SU-DHL-6 (cell line): ENCODE results near the gene AGBL4.

ENCODE experiments used
- EZH2phosphoT487 ChIP-seq: fragments of 200-600 bp; sonication (generic), shearing (Covaris generic); conservative IDR thresholded peaks from 2 replicates; pipeline ENCODE4 v1.6.1; 2018; ENCODE audit warnings: mild to moderate bottlenecking, antibody characterized with exemption, low read length, moderate library complexity, mixed read lengths
- TF ChIP-seq, protein P1 (sequence below): fragments of 200-600 bp; sonication (generic); IDR thresholded peaks from one replicate; pipeline ENCODE4 v1.5.1; 2017; ENCODE audit warnings: antibody characterized with exemption, mild to moderate bottlenecking, low read length, moderate library complexity; ENCODE audit not compliant: insufficient read depth, poor library complexity, severe bottlenecking

- TF ChIP-seq, protein P1, sequence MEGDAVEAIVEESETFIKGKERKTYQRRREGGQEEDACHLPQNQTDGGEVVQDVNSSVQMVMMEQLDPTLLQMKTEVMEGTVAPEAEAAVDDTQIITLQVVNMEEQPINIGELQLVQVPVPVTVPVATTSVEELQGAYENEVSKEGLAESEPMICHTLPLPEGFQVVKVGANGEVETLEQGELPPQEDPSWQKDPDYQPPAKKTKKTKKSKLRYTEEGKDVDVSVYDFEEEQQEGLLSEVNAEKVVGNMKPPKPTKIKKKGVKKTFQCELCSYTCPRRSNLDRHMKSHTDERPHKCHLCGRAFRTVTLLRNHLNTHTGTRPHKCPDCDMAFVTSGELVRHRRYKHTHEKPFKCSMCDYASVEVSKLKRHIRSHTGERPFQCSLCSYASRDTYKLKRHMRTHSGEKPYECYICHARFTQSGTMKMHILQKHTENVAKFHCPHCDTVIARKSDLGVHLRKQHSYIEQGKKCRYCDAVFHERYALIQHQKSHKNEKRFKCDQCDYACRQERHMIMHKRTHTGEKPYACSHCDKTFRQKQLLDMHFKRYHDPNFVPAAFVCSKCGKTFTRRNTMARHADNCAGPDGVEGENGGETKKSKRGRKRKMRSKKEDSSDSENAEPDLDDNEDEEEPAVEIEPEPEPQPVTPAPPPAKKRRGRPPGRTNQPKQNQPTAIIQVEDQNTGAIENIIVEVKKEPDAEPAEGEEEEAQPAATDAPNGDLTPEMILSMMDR, result no peak
- TF ChIP-seq EZH2phosphoT487, result no peak
Measured at GRCh38 chr1:48794816-48795215, 1228.9 kb downstream of the AGBL4 start.
